GM12892 (cell line): ENCODE data around the gene GNB1L.
"Not testable (repeated sequence)": the region's sequence is repeated elsewhere in the genome, so short reads cannot be mapped to it uniquely, and the experiment has no call there.

Source experiments
- DNase-seq: peaks from one replicate; pipeline ENCODE4 v3.0.0; 2011; ENCODE audit not compliant: insufficient read length
- FAIRE-seq: peaks from 2 replicates; lab custom pipeline; 2011; peaks lifted over from hg19 to GRCh38; lab: Jason Lieb, UNC
- POLR2A ChIP-seq: IDR thresholded peaks from 2 replicates; pipeline ENCODE4 v1.6.1; 2011; ENCODE audit warnings: low read depth, low read length, control low read depth
- POLR2AphosphoS5 ChIP-seq: IDR thresholded peaks from 2 replicates; pipeline ENCODE4 v1.6.1; 2011; ENCODE audit warnings: low read depth, low read length, control low read depth
- TAF1 ChIP-seq: IDR thresholded peaks from 2 replicates; pipeline ENCODE4 v1.6.1; 2011; ENCODE audit warnings: low read depth, mild to moderate bottlenecking, control low read depth, low read length, borderline replicate concordance

Gene GNB1L

DNA sequence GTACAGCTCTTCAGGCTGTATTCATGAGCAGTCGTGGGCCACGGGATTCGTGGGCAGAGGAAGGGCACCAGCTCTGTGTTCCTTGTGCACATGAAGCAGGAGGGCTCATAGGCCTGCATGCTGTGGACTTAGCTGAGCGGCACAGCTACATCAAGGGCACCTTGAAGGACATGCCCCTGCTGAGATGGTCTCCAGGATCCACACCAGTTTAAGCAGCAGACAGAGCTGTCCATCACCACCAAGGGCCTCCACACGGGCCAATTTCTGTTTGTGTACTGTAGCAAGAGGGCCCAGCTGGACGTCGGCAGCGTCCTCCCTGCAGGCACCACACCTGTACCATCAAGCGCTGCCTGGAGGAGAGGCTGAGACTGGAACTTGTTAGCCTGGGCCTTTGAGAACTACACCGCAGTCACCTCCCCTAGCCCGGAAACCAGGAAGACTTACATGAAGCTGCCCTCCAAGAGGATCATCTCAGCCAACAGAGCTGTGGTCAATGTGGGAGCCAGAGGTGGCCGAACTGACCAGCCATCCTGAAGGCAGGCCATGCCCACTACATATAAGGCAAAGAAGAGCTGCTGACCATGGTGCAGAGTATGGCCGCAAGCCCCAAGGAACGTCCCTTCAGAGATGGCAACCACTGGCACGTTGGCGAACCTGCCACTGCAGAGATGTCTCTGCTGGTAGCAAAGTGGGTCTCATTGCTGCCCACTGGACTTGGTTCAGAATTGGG is 32.7 kb upstream of the GNB1L start:
- DNase-seq (no peak), FAIRE-seq (no peak)
- TF ChIP-seq POLR2A = no peak
- TF ChIP-seq TAF1 = no peak
- no peak for TF ChIP-seq POLR2AphosphoS5

DNA sequence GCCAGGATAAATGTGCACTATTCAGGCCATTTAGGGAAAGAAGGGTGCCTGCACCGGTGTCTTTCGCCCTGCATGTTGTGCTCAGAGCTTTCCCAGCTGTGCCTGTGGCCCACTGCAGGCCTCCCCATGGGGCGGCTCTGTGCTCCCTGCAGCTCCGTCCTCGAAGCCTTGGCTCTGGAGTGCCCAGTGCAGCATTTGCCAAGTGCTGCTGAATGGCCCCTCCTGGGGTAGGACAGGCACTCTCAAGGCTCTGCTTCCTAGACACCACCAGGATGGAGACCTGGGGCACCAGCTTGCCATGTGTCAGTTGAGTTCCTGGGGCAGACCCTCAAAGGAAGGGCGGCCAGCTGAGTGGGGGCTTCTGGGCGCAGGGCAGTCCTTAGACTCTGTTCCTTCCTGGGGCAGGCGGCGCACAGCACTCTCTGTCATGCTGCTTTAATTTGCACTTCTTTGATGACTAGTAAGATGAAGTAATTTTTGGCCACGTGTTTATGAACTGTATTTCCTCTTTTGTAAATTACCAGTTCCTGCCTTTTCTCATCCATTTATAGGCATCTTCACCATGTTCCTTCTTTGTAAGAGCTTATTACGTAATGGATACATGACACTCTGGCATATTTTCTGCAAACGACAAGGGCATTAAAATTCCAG is 32.1 kb upstream of the GNB1L start:
- TF ChIP-seq TAF1 (no peak), POLR2AphosphoS5 (no peak), POLR2A (no peak)
- DNase-seq = no peak
- no peak for FAIRE-seq

DNA sequence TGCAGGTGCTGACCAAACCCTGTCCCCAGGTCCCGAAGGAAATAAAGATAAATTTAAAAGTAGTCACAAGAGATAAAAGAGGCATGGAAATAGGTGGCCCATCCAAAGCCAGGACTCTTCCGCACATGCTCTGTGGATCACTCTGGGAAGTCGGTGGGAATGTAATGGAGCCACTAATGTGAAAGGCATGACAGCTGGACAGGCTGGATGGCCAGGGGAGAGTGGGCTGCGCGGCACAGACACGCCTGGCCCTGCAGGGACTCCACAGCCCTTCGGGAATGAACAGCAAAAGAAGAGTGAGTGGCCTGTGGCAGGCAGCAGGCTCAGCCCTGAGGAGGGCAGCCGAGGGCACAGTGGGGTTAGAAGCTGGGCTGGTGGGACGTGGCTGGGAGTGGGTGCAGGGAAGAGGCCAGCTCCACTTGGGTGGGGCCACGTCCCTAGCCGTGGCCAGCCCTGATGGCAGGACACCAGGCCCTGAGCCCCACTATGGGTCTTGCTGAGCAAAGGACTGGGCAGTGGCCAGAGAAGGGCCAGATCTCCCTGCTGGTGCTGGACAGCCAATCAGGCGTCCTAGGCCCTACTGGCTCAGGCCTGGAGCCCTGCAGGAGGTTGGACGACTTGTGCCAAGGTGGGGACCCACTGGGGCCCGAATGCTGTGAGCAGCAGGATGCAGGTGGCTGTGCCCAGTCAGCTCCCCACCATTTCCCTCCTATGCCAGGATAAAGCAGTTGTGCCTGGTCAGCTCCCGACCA is 31.3 kb upstream of the GNB1L start:
- TF ChIP-seq TAF1 (no peak), POLR2AphosphoS5 (no peak), POLR2A (no peak)
- no peak for FAIRE-seq
- DNase-seq = no peak

DNA sequence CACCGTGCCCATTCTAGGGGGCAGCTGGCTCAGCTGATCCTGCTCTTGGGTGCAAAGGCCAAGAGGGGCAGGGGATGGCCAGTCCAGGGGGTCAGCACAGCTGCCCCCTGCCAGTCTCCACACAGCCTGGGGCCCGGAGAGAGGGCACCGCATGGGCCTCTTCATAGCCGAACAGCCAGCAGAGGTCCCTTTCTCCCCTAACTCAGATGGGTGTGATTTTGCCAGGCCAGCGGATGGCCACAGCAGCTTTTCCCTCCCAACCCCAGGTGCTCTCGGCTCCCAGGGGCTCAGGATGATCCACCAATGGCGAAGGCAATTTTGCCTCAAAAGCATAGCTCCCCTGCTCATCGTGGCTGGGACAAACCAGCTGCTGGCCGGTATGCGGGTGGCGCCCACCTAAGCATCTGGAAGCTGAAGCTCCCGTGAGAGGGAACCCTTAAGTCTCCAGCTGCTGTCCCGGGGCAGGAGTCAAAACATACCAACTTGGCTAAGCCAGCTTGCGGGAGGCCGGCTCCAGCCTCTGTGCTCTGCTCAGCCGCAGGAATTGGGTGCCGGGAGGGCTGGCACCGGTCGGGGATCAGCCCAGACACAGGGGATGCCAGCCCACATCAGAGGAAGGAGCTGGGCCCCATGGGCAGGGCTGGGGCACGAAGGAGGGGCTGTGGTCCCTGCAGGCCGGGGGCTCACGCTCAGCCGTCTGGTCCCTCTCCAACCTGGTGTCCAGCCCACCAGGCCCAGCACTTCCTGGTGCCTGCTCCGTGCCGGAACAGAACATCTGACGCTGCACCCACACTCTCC is 30.5 kb upstream of the GNB1L start:
- FAIRE-seq = no peak
- TF ChIP-seq TAF1 (no peak), POLR2AphosphoS5 (no peak), POLR2A (no peak)

DNA sequence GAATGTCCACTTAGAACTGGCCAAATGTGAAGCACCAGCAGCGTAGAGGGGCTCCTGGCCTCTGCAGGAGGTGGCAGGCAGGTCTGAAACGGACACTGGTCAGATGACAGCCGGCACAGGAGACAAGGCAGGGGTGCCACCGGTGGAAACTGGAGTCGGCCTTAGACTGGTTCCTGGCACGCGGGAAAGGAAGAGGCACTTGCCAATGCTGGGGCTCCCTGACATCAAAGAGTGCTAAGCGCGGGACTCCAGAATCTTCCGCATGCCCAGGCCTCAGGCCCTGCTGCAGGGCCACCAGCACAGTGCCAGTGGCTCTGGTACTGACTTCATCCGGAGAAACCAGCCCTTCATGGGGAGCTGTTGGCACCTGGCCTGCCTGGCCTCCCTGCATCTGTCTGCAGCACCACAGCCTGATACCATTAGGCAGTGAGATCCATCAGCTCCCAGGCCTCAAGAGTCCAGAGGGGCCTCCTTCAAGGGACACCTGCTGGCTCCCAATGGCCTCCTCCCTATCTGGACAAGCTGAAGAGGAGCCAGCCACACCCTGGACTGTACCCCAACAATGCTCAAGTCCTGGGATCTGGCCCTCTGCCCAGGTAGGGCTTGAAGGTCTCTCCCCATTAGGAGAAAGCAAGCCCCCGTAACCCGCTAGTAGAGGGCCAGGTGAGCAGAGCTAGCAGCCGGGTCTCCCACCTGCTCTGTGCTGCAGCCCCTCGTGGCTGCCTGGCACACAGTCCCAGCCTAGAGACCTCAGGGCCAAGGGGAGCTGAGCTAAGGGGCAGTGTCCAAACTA is 29.7 kb upstream of the GNB1L start:
- DNase-seq = no peak
- TF ChIP-seq POLR2AphosphoS5 (no peak), TAF1 (no peak), POLR2A (no peak)
- FAIRE-seq = no peak

More for the DNA sequence above, 30.5 kb upstream of the GNB1L start:
- no peak for DNase-seq

DNA sequence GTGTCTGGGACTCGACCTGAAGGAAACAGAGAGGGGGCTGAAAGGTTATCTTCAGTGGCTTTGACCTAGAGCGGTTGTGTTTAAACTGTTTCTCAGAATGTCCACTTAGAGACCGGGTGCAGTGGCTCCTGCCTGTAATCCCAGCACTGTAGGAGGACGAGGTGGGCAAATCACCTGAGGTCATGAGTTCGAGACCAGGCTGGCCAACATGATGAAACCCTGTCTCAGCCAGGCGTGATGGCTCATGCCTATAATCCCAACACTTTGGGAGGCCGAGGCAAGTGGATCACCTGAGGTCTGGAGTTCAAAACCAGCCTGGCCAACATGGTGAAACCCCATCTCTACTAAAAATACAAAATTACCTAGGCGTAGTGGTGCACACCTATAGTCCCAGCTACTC is 28.8 kb upstream of the GNB1L start:
- not testable (repeated sequence) for DNase-seq, FAIRE-seq

DNA sequence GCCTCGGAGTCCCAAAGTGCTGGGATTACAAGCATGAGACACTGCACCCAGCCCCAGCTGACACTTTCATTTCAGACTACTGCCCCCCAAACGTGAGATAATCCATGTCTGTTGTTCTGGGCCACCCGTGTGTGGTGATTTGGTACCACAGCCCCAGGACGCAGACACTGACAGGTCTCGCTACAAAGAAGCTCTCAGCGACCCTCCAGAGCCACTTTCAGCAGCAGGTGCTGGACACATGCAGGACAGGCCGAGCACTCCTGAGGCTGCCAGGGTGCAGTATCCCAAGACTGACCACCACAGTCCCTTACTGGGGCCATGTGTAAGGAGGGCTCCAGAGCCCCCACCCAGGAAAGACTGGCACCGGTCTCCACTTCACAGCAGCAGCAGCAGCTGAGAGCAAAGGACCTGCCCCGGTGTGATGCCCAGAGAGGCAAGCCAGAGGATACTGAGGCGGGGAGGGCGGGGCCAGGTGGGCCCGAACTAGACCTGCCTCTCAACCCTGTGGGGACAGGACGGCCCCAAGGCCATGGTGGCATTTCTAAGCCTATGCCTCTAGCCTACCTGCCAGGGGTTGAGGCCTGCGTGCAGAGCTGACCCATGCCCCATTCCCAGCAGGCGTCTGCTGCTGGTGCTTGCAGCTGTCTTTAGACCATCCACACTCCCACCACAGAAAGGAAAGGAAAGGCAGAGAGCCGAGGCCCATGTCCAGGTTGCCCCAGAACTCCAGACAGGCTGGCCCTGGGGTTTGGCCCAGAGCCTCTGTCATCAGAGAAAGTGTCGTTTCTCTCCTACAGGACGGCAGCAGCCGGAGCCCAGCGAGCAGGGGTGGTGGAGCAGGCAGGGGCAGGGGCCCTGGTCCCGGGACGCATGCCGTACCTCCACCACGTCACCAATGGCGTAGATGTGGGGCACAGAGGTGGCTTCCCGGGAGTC is 28.0 kb upstream of the GNB1L start:
- TF ChIP-seq POLR2AphosphoS5 = no peak
- no peak for TF ChIP-seq TAF1
- TF ChIP-seq POLR2A = no peak
- DNase-seq = no peak
- FAIRE-seq = no peak

DNA sequence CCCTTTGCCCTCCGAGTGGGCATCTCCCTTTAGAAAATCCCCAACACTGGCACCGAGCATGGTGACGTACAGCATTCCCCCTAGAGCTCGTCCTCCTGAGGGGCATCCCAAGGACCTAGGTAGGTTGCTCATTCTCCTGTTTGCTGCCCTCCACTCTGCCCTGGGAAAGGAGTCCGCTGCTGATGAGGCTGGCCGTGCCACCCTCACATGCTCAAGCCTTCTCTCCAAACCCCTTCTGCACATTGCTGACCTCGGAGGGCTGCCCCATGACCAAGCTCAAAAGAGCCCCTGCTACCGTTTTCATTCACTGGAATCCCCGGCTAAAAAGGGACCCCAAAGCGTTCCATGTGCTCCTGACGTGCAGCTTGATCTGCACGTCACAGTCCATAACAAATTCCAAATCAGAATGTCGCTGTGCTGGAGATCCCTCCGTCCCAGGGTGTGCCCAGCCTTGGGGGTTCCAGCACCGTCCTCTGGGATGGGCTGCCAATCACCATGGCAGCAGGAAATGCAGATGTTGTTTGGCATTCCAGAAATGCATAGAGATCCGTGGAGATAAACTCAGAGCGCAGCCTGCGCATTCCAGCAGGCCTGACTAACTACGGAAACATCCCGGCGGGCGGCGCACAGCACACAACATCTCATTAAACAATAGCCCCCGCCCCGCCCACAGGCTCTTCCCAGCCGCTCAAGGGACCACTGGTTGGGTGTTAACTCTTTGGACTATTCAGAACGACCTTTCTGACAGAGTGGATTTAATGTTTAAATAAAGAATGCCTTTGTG is 26.3 kb upstream of the GNB1L start:
- no peak for DNase-seq

DNA sequence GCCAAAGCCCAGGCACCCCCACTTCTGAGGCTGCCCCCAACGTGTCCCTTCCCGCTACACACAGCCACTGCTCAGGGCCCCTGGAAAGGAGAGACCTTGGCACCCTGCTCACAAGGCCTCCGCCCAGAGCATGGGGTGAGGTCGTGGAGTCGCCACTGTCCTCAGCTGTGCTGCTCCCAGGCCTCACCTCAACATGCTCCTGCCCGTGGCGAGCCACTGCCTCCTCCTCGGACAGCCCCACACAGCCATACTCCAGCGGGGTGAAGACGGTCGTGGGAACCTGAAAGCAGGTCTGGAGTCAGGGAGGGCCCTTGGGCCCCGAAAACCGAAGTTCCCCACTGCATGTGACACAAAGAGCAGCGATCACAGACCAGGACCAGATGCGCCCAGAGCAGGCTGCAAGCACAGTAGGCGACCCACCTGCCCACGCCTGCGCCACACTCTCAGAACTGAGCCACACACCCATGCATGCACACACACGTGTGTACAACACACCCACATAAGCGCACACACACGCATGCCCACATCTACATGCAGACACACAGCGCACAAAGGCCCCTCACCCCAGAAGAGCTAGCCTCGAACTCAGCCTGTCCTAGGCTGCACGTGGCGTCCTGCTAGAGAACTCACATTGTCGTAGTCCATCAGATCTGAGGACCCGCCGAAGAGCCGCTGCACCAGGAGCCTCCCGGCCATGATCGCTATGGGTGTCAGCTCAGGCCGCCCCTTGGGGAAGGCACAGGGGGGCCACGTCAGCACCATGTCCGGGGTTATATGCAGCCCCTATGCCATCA is 25.5 kb upstream of the GNB1L start:
- FAIRE-seq = no peak
- TF ChIP-seq POLR2AphosphoS5 (no peak), TAF1 (no peak)
- no peak for DNase-seq

More for the DNA sequence above, 26.3 kb upstream of the GNB1L start:
- no peak for TF ChIP-seq TAF1
- TF ChIP-seq POLR2A = no peak
- TF ChIP-seq POLR2AphosphoS5 = no peak
- no peak for FAIRE-seq
